K562 (cell line): ENCODE measurements around the gene NUDCD3. TPM values are rescaled to one million over a fixed set of nuclear protein-coding genes. Genes with fewer than 3 reads are reported as not detected.
A peak's percentile ranks its signal among the peaks of the same experiment; 100 is the strongest.

ENCODE experiments used
- ARID1B ChIP-seq: fragments of 450-650 bp; IDR thresholded peaks from 2 replicates; pipeline ENCODE4 v1.6.1; 2016; ENCODE audit warnings: antibody characterized with exemption, mild to moderate bottlenecking, inconsistent platforms
- BCLAF1 ChIP-seq, 2 experiments: fragments of 450-650 bp in 1 of 2; IDR thresholded peaks; 2 replicates each; pipeline ENCODE4 v1.6.1; 2011 to 2017; ENCODE audit warnings: low read depth in 2 of 2, antibody characterized with exemption in 1 of 2, borderline replicate concordance in 1 of 2, low read length in 1 of 2, mild to moderate bottlenecking in 1 of 2, mixed read lengths in 1 of 2; ENCODE audit not compliant: control insufficient read depth in 1 of 2
- BRD4 ChIP-seq: fragments of 200-600 bp; sonication (generic); IDR thresholded peaks from 2 replicates; pipeline ENCODE4 v1.6.1; 2017; ENCODE audit warnings: inconsistent platforms
- FOXJ3 ChIP-seq: sonication (generic); formaldehyde crosslinking; IDR thresholded peaks from 2 replicates; pipeline ENCODE4 v1.4.0; 2020; ENCODE audit warnings: mild to moderate bottlenecking, missing genetic modification reagents
- GATAD2A ChIP-seq: fragments of 450-650 bp; IDR thresholded peaks from 2 replicates; pipeline ENCODE4 v1.6.1; 2017
- HMGN3 ChIP-seq: IDR thresholded peaks from 2 replicates; pipeline ENCODE4 v1.6.1; 2011; ENCODE audit warnings: borderline replicate concordance, low read depth, mild to moderate bottlenecking, mixed read lengths, low read length; ENCODE audit not compliant: insufficient read length; ENCODE audit errors: extremely low read depth
- KAT8 ChIP-seq: fragments of 450-650 bp; IDR thresholded peaks from 2 replicates; pipeline ENCODE4 v1.6.1; 2016; ENCODE audit warnings: low read depth, mild to moderate bottlenecking
- LEF1 ChIP-seq: fragments of 450-650 bp; IDR thresholded peaks from 2 replicates; pipeline ENCODE4 v1.6.1; 2016; ENCODE audit warnings: mild to moderate bottlenecking
- MAFF ChIP-seq: IDR thresholded peaks from 2 replicates; pipeline ENCODE4 v1.6.1; 2012; ENCODE audit warnings: low read length, improper control_type of control experiment
- MCM3 ChIP-seq: fragments of 450-650 bp; IDR thresholded peaks from 2 replicates; pipeline ENCODE4 v1.6.1; 2016
- NBN ChIP-seq: fragments of 450-650 bp; IDR thresholded peaks from 2 replicates; pipeline ENCODE4 v1.6.1; 2016; ENCODE audit warnings: low read depth, mild to moderate bottlenecking
- NR0B1 ChIP-seq: fragments of 450-650 bp; IDR thresholded peaks from one replicate; pipeline ENCODE4 v1.6.1; 2018; ENCODE audit warnings: mild to moderate bottlenecking, moderate library complexity; ENCODE audit not compliant: partially characterized antibody
- NR1H2 ChIP-seq: sonication (generic); formaldehyde crosslinking; IDR thresholded peaks from 2 replicates; pipeline ENCODE4 v1.4.0; 2020; ENCODE audit warnings: mild to moderate bottlenecking, missing genetic modification reagents
- PTBP1 ChIP-seq: fragments of 200-400 bp; formaldehyde crosslinking; IDR thresholded peaks from 2 replicates; pipeline ENCODE4 v1.6.1; 2017; ENCODE audit warnings: low read depth, low read length
- SRSF9 ChIP-seq: fragments of 200-400 bp; formaldehyde crosslinking; IDR thresholded peaks from 2 replicates; pipeline ENCODE4 v1.6.1; 2017; ENCODE audit warnings: low read depth, low read length, borderline replicate concordance
- THAP7 ChIP-seq: fragments of 250-450 bp; sonication (Bioruptor Pico); IDR thresholded peaks from 2 replicates; pipeline ENCODE4 v1.5.0; 2021
- ZBTB5 ChIP-seq: fragments of 450-650 bp; IDR thresholded peaks from 2 replicates; pipeline ENCODE4 v1.6.1; 2017; ENCODE audit warnings: antibody characterized with exemption
- ZC3H8 ChIP-seq: fragments of 450-650 bp; IDR thresholded peaks from 2 replicates; pipeline ENCODE4 v1.6.1; 2017
- ZKSCAN8 ChIP-seq: fragments of 200-800 bp; sonication (Bioruptor generic); IDR thresholded peaks from 2 replicates; pipeline ENCODE4 v1.6.1; 2016; ENCODE audit warnings: missing genetic modification characterization, missing compliant biosample characterization
- ZNF174 ChIP-seq: fragments of 250-450 bp; sonication (Bioruptor Pico); IDR thresholded peaks from 2 replicates; pipeline ENCODE4 v1.4.0; 2020; ENCODE audit warnings: mild to moderate bottlenecking
- ZNF41 ChIP-seq: fragments of 250-450 bp; sonication (Bioruptor Pico); conservative IDR thresholded peaks from 2 replicates; pipeline ENCODE4 v1.4.0; 2020; ENCODE audit warnings: mild to moderate bottlenecking
- ZNF589 ChIP-seq: fragments of 200-800 bp; sonication (Bioruptor generic); IDR thresholded peaks from 2 replicates; pipeline ENCODE4 v1.6.1; 2016; ENCODE audit warnings: low read depth, missing genetic modification characterization, missing compliant biosample characterization
- ZNF717 ChIP-seq: fragments of 250-450 bp; sonication (Bioruptor Pico); IDR thresholded peaks from 2 replicates; pipeline ENCODE4 v1.5.0; 2021
- polyA plus RNA-seq, 8 experiments: library from polyadenylated mRNA; depleted of rRNA in 4 of 8; stranded (reverse) in 5 of 8; unstranded in 3 of 8; fragments of >200 nt; fragmentation: Nextera tagmentation in 2 of 8; fragmentation: Illumina TruSeq in 1 of 8; extraction: Ambion mirVana in 2 of 8; extraction: Trizol in 1 of 8; gene quantifications; 2 replicates each; pipeline versions ENCODE4 v1.2.1 to v1.2.3, GENCODE V29; 2011 to 2014; ENCODE audit warnings: inconsistent platforms in 1 of 8, missing spikeins in 1 of 8
- total RNA-seq, 7 experiments: library from RNA; depleted of rRNA in 6 of 7; stranded (reverse); fragments of >200 nt in 6 of 7; fragmentation: Illumina TruSeq in 2 of 7; extraction: Trizol in 2 of 7; gene quantifications; 2 replicates each; pipeline versions ENCODE4 v1.2.1 to v1.2.3, GENCODE V29; 2011 to 2021; ENCODE audit warnings: low replicate concordance in 1 of 7

NUDCD3 gene
- total and polyA plus RNA-seq, 9 of the 15 experiments (the other 6 are each of a cell fraction or from before 2014, with no cell fraction given), result 24.8 to 64.2 (median 42.6) TPM

- TF ChIP-seq ZC3H8 (0 out of 2 replicates have a peak, but pooled peaks have one; percentile 44), NBN (no peak), MAFF (no peak), ZKSCAN8 (CRISPR knock-in tag) (no peak), ZNF717 (CRISPR knock-in tag) (no peak), LEF1 (peak; percentile 65; the same call in 1 of the 2 replicates), HMGN3 (peak; percentile 62), PTBP1 (no peak), ZNF174 (no peak), NR1H2 (CRISPR knock-in tag) (no peak), ARID1B (no peak; the same call in 1 of the 2 replicates), MCM3 (no peak), NR0B1 (no peak), BCLAF1 (IDR thresholded peaks at IDR 0.05; ENCODE audit: borderline replicate concordance in 1 of 2, control insufficient read depth in 1 of 2, low read depth in 2 of 2, low read length in 1 of 2) (peak in 1 of 2 experiments; percentile 89; a peak in 1 of 4 replicates), FOXJ3 (CRISPR knock-in tag) (no peak), GATAD2A (peak; percentile 24; the same call in 1 of the 2 replicates), KAT8 (peak; percentile 74; the same call in 1 of the 2 replicates), ZNF41 (CRISPR knock-in tag) (no peak), ZBTB5 (0 out of 2 replicates have a peak, but pooled peaks have one; percentile 19), THAP7 (peak; percentile 57; the same call in 1 of the 2 replicates), ZNF589 (CRISPR knock-in tag) (peak; percentile 73; the same call in 1 of the 2 replicates), BRD4 (peak; percentile 87), SRSF9 (no peak)
Observed at GRCh38 chr7:44490351-44491200, at the start of gene NUDCD3 (continued).
